Cardiac fibroblast (primary cell): ENCODE measurements around the gene PTBP1.

Experiments
- DNase-seq, 2 donors: peaks; one replicate each; pipeline versions ENCODE4 v3.0.0 to v3.0.0-alpha.2; 2010; ENCODE audit warnings: low read depth in 2 of 2
- H3K4me3 ChIP-seq, 2 donors: replicated peaks in 1 of 2; 1 replicate in 1 of 2; 2 replicates in 1 of 2; pipeline ENCODE4 v1.5.1; 2011; ENCODE audit warnings: low read depth in 2 of 2, low read length in 2 of 2, mild to moderate bottlenecking in 2 of 2, moderate library complexity in 1 of 2
- TF ChIP-seq, protein P1 (sequence below): IDR thresholded peaks from one replicate; pipeline ENCODE4 v1.5.1; 2011; ENCODE audit warnings: low read depth, mild to moderate bottlenecking, low read length, inconsistent platforms

Gene PTBP1

DNA sequence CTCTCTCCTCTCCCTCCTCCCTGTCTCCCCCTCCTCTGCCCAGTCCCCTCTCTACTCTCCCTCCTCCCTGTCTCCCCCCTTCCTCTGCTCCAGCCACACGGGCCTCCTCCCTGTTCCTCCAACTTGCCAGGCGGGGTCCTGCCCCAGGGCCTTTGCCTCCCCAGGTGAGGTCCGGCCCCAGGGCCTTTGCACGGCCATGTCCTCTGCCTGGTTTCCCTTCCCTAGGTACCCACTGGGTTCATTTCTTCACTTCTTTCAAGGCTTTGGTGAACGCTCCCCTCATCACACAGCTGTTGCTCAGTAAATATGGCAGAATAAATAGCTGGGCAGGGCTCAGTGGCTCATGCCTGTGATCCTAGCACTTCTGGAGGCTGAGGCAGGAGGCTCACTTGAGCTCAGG is 25.2 kb upstream of the PTBP1 start:
- no peak for DNase-seq

DNA sequence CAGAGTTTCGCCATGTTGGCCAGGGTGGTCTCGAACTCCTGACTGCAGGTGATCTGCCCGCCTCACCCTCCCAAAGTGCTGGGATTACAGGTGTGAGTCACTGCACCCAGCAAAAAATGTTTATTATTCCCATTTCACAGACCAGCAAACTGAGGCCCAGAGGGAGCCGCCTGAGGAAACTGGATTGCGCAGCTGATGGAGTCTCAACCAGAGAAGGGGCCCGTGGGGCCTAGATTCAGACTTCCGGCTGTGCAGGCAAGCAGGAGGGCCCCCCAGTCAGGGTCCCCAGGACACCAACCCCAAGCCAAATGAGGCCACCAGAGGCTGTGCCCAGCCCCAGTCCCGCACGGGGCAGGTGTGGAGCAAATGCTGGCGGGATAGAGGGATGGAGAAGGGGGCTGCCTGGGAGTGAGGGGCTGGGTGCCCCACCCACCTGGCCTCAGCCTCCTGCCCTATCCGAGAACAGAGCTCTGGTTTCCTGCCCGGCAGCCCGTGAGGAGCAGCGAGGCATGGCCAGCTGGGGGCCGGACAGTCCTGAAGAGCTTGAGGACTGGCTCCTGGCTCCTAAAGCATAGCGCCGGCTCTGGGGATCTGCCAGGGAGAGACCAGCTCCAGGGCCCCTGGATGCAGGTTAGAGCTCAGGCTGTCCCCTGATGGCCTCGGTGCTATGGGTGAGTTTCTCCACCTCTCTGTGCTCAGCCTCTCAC is 24.4 kb upstream of the PTBP1 start:
- TF ChIP-seq, protein P1, sequence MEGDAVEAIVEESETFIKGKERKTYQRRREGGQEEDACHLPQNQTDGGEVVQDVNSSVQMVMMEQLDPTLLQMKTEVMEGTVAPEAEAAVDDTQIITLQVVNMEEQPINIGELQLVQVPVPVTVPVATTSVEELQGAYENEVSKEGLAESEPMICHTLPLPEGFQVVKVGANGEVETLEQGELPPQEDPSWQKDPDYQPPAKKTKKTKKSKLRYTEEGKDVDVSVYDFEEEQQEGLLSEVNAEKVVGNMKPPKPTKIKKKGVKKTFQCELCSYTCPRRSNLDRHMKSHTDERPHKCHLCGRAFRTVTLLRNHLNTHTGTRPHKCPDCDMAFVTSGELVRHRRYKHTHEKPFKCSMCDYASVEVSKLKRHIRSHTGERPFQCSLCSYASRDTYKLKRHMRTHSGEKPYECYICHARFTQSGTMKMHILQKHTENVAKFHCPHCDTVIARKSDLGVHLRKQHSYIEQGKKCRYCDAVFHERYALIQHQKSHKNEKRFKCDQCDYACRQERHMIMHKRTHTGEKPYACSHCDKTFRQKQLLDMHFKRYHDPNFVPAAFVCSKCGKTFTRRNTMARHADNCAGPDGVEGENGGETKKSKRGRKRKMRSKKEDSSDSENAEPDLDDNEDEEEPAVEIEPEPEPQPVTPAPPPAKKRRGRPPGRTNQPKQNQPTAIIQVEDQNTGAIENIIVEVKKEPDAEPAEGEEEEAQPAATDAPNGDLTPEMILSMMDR: no peak
- H3K4me3 ChIP-seq: no peak overlapping the region
- no peak for DNase-seq

More for the DNA sequence above, 25.2 kb upstream of the PTBP1 start:
- H3K4me3 ChIP-seq: no peak overlapping the region
- TF ChIP-seq, protein P1: no peak

DNA sequence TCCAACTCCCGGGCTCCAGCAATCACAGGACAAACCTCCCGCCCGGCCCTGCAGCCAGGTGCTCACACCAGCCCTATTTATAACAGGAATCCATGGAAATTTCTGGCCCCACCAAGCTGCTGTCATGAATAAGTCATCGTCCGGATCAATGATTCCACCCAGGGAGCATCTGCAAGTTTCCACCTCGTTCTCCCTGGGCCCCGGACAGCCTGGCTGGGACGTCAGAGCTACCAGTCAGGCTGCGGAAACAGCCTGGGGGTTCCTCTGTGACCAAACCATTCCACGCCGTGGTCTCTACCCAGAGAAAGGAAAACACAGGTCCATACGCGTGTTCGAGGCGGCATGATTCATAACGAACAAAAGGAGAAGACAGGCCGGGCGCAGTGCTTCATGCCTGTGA is 20.7 kb upstream of the PTBP1 start:
- TF ChIP-seq, protein P1: no peak
- DNase-seq: no peak
- no peak overlapping the region for H3K4me3 ChIP-seq

DNA sequence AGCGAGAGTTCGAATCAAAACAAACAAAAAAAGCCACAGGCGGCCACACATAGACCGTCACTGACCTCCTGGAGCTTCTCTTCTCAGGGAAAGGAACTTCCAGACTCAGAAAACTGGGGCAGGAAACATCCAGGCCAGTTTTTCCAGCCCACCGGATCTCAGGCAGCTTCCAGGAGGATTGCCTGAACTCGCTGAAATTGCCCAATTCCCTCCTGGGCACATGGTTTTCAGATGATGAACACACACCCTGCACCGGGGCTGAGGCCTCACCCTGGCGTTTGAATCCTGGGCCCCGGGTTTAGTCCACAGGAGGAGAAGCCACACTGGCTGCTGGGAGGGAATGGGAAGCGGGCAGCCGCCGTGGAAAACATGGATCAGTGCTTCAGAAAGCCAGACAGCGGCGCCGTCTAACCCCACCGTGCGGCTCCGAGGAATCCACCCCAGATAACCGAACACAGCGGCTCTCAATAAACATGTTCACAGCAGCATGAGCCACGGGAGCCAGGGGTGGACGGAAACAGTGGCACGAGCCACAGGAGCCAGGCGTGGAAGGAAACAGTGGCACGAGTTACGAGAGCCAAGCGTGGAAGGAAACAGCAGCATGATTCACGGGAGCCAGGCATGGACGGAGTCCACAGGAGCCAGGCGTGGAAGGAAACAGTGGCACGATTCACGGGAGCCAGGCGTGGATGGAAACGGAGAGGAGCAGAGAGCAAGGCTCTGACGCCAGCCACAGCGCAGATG is 18.2 kb upstream of the PTBP1 start:
- peak; percentile 96 to 97 for DNase-seq
- no peak overlapping the region for H3K4me3 ChIP-seq
- TF ChIP-seq, protein P1: no peak

DNA sequence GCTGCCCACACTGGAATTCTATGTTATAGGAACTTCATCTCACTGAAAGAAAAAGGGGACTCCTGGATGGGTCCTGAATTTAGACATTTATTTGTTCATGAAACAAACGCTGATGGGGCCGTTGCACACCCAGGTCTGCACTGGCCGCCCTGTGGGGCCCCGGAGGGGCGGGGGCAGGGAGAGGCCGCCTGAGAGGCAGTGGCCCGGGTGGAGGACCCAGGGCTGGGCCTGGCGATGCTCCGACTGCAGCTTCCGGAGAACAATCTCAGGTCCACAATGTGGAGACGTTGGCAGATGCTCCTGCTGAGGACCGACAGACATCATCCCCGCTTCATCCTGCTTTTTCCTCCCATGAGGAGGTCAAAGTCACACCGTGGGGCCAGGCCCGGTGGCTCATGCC is 16.3 kb upstream of the PTBP1 start:
- TF ChIP-seq, protein P1: no peak
- H3K4me3 ChIP-seq: no peak overlapping the region
- no peak for DNase-seq

DNA sequence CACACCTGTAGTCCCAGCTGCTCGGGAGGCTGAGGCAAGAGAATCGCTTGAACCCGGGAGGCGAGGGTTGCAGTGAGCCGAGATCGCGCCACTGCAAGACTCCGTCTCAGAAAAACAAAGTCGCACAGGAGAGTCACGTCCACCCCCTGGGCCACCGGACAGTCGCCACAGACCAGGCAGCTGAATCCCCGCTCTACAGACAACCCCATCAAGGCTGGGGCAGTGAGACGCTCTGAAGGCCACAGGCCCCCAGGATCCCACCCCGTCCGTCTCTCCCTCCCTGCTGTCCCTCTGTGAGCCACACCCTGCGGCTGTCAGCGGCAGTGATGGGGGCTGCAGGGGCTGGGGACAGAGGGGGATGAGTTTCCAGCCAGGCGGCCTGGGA is 15.5 kb upstream of the PTBP1 start:
- no peak overlapping the region for H3K4me3 ChIP-seq
- TF ChIP-seq, protein P1: no peak
- DNase-seq: no peak
